CD4-positive, alpha-beta T cell treated with Interleukin-6 for 4 hours (primary cell): ENCODE results near the gene RHEBL1.

Source experiments
- DNase-seq: peaks from one replicate; pipeline ENCODE4 v3.0.0-alpha.2; 2020; ENCODE audit warnings: mixed read lengths

Gene RHEBL1

DNA sequence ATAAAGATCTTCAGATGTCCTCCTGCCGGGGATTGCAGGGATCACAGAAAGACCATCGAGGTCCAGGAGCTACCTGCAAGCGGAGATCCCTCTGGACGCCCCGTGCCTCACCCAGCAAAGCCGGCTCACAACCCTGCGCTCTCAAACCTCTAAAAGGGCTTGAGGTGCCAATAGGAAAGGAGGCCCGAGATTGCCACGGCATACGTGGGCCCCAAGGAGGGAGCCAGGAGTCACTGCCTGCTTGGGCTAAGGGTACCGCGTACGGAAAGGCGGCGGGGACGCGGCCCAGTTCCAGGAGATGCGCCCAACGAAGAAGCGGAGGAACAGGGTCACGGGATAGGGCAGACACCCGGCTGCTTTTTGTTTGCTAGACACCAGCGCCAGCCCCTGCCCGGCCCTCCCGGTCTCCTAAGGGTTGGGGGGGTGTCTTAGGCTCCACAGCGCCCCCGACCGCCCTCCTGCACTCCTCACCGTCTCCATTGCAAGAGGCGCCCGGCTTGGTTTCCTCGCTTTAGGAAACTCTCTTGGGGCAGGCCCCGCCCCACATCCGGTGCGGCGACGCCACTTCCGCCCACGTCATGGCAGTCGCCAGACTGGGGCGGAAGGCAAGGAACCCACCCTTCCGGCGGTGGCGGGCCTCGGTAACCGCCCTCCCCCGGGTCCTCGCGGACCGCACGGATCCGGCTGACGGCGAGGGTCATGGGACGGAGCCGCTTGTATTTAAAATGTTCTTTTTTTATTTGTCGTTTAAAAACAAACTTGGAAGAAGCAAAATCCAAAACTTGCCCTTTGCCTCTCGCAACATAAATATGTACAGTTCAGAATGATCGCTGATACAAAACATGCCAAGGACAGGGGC, 51.3 kb downstream of the RHEBL1 start, which contains the start of gene PRKAG1:
TSS of gene PRKAG1 (minus strand) at position 516 of the 859 bp plus-strand sequence. CDS start at position 480, 36 bp downstream.
- peak; percentile 97 for DNase-seq

DNA sequence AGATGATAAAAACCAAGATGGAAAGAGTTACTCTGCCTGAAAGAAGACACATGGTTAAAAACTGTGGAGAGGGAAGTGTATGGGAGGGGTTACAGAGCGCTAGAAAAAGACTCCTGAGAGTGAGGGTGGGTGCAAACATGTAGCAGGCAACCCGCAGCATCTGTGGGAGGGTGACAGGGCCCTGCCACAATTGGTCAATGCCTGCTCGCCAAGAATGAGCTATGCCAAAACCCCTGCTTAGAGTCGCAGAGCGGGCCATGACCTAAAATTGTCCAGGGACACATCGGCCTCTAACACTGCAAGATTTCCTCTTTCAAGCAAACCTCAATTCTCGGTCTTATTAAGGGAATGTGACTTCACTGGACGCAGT, 51.9 kb downstream of the RHEBL1 start:
- DNase-seq = no peak

DNA sequence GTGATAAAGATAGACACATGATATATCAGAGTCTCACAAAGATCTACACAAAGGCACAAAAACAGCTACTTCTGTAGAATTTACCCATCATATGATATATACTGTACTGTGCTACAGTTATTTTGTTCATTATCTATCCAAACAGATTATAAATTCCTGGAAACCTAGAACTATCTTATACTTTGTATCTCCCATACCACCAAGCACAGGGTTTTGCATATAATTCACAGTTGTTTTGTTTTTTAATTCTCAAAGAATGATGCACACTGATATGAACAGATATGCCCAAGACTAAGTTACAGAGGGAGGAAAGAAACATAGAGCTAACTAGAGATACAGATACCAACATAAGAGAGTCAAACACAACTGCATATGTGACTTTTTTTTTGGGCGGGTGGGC, 54.6 kb downstream of the RHEBL1 start:
- no peak for DNase-seq
